Neutrophil (primary cell): ENCODE data around the gene MAN2B2.

ENCODE experiments used
- H3K27ac ChIP-seq: fragments of 200-600 bp; sonication (generic); 2 replicates; pipeline ENCODE4 v1.5.1; 2016; ENCODE audit warnings: mild to moderate bottlenecking, moderate library complexity
- H3K27me3 ChIP-seq: fragments of 200-600 bp; sonication (generic); 2 replicates; pipeline ENCODE4 v1.6.0; 2016; ENCODE audit warnings: mild to moderate bottlenecking
- H3K36me3 ChIP-seq: fragments of 200-600 bp; sonication (generic); 2 replicates; pipeline ENCODE4 v1.5.1; 2017
- H3K4me1 ChIP-seq, 2 experiments: fragments of 200-600 bp in 1 of 2; sonication (generic) in 1 of 2; 1 replicate in 1 of 2; 2 replicates in 1 of 2; pipeline versions ENCODE4 v1.5.1 to v1.6.1; 2013 to 2016; ENCODE audit warnings: low read depth in 1 of 2, low read length in 1 of 2, mild to moderate bottlenecking in 1 of 2, moderate library complexity in 1 of 2; ENCODE audit not compliant: control insufficient read depth in 1 of 2, insufficient read depth in 1 of 2
- H3K4me3 ChIP-seq, 2 experiments: fragments of 200-600 bp in 1 of 2; sonication (generic) in 1 of 2; 1 replicate in 1 of 2; 2 replicates in 1 of 2; pipeline ENCODE4 v1.5.1; 2013 to 2016; ENCODE audit warnings: low read depth in 1 of 2, low read length in 1 of 2, mild to moderate bottlenecking in 1 of 2, moderate library complexity in 1 of 2
- H3K9me3 ChIP-seq: fragments of 200-600 bp; sonication (generic); 2 replicates; pipeline ENCODE4 v1.5.1; 2016
- TF ChIP-seq, protein P1 (sequence below): fragments of 200-600 bp; sonication (generic); IDR thresholded peaks from 2 replicates; pipeline ENCODE4 v1.5.1; 2016; ENCODE audit warnings: antibody characterized with exemption

Gene MAN2B2

DNA sequence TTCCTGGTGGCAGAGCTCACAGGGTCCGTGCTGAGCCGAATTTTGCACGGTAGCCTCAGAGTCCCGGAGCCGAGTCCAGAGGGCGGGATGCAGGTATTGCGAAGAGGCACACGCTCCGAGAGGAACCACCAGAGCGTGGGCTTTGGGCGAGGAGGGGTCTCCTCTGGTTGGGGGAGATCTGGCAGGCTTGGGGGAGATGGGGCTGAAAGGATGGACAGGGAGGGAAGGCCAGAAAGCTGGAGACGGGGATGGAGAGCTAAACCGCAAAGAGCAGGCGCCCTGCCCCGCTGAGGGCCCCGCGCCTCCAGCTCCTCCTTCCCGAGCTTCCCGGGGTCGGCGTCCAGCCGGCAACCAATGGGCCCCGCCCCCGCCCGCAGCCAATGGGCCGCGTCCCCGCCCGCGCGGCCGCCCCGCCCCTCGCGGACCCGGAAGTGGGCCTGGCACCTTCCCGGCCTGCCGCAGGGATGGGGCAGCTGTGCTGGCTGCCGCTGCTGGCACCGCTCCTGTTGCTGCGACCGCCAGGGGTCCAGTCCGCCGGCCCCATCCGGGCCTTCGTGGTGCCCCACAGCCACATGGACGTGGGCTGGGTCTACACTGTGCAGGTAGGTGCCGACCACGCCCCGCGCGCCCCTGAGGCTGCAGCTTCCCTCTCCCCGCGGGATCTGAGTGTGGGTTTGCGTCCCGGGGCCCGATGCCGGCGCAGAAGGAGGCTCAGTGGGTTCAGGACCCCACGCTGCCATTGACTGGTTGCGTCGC lies at the start of gene MAN2B2:
Gene MAN2B2 (plus strand): TSS at position 443 of the 756 bp plus-strand sequence. CDS start 22 bp downstream, at position 465.
- Histone ChIP-seq H3K4me1 (peaks cover 14 to 22% of the 10 kb centered on the region in 2 experiments), H3K36me3 (peaks cover 35% of the 10 kb centered on the region), H3K27ac (peak within 1 kb of the TSS; percentile 72), H3K27me3 (peaks cover 44% of the 10 kb centered on the region), H3K9me3 (no peaks in the 10 kb centered on the region), H3K4me3 (peak within 1 kb of the TSS; percentile 93 to 98)
- TF ChIP-seq, protein P1, sequence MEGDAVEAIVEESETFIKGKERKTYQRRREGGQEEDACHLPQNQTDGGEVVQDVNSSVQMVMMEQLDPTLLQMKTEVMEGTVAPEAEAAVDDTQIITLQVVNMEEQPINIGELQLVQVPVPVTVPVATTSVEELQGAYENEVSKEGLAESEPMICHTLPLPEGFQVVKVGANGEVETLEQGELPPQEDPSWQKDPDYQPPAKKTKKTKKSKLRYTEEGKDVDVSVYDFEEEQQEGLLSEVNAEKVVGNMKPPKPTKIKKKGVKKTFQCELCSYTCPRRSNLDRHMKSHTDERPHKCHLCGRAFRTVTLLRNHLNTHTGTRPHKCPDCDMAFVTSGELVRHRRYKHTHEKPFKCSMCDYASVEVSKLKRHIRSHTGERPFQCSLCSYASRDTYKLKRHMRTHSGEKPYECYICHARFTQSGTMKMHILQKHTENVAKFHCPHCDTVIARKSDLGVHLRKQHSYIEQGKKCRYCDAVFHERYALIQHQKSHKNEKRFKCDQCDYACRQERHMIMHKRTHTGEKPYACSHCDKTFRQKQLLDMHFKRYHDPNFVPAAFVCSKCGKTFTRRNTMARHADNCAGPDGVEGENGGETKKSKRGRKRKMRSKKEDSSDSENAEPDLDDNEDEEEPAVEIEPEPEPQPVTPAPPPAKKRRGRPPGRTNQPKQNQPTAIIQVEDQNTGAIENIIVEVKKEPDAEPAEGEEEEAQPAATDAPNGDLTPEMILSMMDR: peak; percentile 42

DNA sequence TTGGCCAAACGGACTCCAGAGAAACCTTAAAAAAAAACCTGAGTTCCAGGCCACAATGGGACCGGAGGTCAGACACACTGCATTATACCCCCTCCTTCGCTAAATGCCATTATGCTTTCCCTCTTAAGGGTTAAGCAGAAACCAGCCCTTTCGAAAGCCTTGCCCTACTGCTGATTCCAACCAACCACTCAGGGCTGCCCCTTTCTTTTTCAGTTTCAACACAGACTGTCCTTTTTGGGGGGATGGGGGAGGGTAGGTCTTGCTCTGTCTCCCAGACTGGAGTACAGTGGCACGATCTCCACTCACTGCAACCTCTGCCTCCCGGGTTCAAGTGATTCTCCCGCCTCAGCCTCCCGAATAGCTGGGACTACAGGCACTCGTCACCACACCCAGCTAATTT lies 49.5 kb upstream of the MAN2B2 start:
- H3K27me3 ChIP-seq: peaks cover 4% of the 10 kb centered on the region
- no peaks in the 10 kb centered on the region for H3K9me3 ChIP-seq
- TF ChIP-seq, protein P1: no peak
- no peak overlapping the region for H3K27ac ChIP-seq
- H3K36me3 ChIP-seq: no peaks in the 10 kb centered on the region
- no peak overlapping the region for H3K4me3 ChIP-seq
- no peaks in the 10 kb centered on the region for H3K4me1 ChIP-seq

DNA sequence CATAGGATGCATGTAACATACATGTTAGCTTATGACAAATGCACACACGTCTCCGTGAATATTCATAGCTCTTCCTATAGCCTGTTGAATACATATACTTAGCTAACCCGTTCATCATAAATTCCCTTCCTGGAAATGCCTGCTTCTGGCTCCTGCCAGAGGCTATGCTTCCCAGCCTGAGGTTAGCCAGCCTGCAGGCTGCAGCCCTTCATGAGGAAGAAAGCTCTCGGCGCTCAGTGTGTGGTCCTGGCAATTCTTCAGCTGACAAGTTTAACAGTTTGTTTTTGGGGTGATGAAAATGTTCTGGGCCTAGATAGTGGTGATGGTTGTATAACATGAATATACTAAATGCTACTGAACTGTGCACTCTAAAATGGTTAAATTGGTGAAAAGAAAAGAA lies 48.8 kb upstream of the MAN2B2 start:
- no peaks in the 10 kb centered on the region for H3K36me3 ChIP-seq
- TF ChIP-seq, protein P1: no peak

DNA sequence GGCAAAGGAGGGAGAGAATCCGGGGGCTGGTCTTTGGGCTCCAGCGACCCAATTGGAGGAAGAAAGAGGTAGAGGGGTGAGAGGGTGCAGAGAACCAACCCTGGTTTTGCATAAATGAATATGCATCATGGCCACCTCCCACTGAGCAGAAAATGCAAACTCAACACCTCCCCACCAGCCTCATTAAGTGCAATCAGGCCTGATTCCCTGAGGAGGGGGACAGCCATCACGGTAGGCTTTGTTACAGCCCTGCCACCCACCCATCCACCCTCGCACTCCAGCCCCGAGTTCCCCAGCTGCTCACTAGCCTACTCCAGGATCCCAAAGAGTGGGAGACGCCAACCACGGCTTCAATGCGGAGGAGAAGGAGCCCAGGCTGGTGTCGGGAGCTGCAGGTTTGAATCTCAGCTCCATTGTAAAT lies 48.3 kb upstream of the MAN2B2 start:
- Histone ChIP-seq H3K4me1 (no peaks in the 10 kb centered on the region), H3K36me3 (no peaks in the 10 kb centered on the region), H3K27me3 (no peaks in the 10 kb centered on the region), H3K4me3 (no peak overlapping the region), H3K9me3 (no peaks in the 10 kb centered on the region), H3K27ac (no peak overlapping the region)
- TF ChIP-seq, protein P1: no peak

More for the DNA sequence above, 48.8 kb upstream of the MAN2B2 start:
- H3K4me3 ChIP-seq: no peak overlapping the region
- H3K9me3 ChIP-seq: no peaks in the 10 kb centered on the region
- H3K4me1 ChIP-seq: no peaks in the 10 kb centered on the region
- no peaks in the 10 kb centered on the region for H3K27me3 ChIP-seq
- no peak overlapping the region for H3K27ac ChIP-seq

DNA sequence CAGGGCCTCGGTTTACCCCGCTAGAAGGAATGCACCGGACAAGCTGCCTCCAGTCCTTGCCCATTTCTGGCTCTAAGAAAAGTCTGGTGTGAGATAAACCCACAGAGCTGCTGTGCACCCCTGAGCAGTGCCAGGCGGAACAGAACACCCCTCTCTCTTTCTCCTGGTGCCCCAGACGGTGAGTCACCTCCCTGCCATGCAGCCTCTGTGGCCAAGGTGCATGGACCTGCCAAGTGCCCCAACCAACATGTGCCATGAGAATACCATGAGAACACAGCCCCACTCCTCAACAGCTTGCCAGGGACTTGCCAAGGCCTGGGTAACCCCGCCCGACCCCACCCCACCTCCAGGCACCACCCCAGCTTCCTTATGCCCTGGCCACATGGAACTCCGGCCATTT lies 47.7 kb upstream of the MAN2B2 start:
- Histone ChIP-seq H3K9me3 (no peaks in the 10 kb centered on the region), H3K27me3 (no peaks in the 10 kb centered on the region), H3K27ac (no peak overlapping the region), H3K36me3 (no peaks in the 10 kb centered on the region), H3K4me1 (no peaks in the 10 kb centered on the region), H3K4me3 (no peak overlapping the region)
- TF ChIP-seq, protein P1: no peak
